ENCODE measurements around the gene SLC26A3. TPM values are rescaled to one million over a fixed set of nuclear protein-coding genes. Genes with fewer than 3 reads are reported as not detected.
A peak's percentile ranks its signal among the peaks of the same experiment; 100 is the strongest.

SLC26A3 gene
- total RNA-seq, 4 donors from 2014 or later: 1.0 TPM; not detected in 3

GRCh38 chr7:107742678-107743566 is 60.1 kb downstream of the SLC26A3 start:
- no peak for TF ChIP-seq CTCF (IDR thresholded peaks at IDR 0.05)
- DNase-seq (ENCODE audit: low spot score) (no peak), ATAC-seq (ENCODE audit: low FRiP score) (peak; percentile 12)

GRCh38 chr7:107728276-107728675 is 74.7 kb downstream of the SLC26A3 start:
- ATAC-seq (ENCODE audit: low FRiP score): no peak
- DNase-seq (ENCODE audit: low spot score): no peak

GRCh38 chr7:107726356-107727130 is 76.5 kb downstream of the SLC26A3 start:
- no peak for TF ChIP-seq CTCF (IDR thresholded peaks at IDR 0.05)
- DNase-seq (ENCODE audit: low spot score): no peak
- no peak for ATAC-seq (ENCODE audit: low FRiP score)

More at GRCh38 chr7:107728276-107728675, 74.7 kb downstream of the SLC26A3 start:
- no peak for TF ChIP-seq CTCF (IDR thresholded peaks at IDR 0.05)

- ATAC-seq (ENCODE audit: low FRiP score): peak; percentile 54
- no peak for TF ChIP-seq CTCF (IDR thresholded peaks at IDR 0.05)
- DNase-seq (ENCODE audit: low spot score): no peak
These were observed 77.8 kb downstream of the SLC26A3 start for GRCh38 chr7:107725138-107725740.

GRCh38 chr7:107723255-107723654 is 79.8 kb downstream of the SLC26A3 start:
- no peak for DNase-seq (ENCODE audit: low spot score)
- no peak for TF ChIP-seq CTCF (IDR thresholded peaks at IDR 0.05)
- ATAC-seq (ENCODE audit: low FRiP score): no peak

- no peak for DNase-seq (ENCODE audit: low spot score)
- ATAC-seq (ENCODE audit: low FRiP score): no peak
- TF ChIP-seq CTCF (IDR thresholded peaks at IDR 0.05): no peak
These were observed 81.7 kb downstream of the SLC26A3 start for GRCh38 chr7:107721286-107721685.
